HepG2 (cell line): ENCODE results near the gene TMPO. TPM values are rescaled to one million over a fixed set of nuclear protein-coding genes. Genes with fewer than 3 reads are reported as not detected.
"Not testable (repeated sequence)": the region's sequence is repeated elsewhere in the genome, so short reads cannot be mapped to it uniquely, and the experiment has no call there.

Source experiments
- ATAC-seq: fragments of 200-7000 bp; cut with Tn5 transposase; 3 replicates; pipeline ENCODE4 v1.9.1; 2020; ENCODE audit warnings: mild to moderate bottlenecking, moderate library complexity
- BruUV-seq: library from RNA; stranded (reverse); fragments of 400-500 nt; replicated peaks from 2 replicates; lab custom pipeline; 2021; lab: Mats Ljungman, UMichigan
- CTCF ChIA-PET: fragments of 300-600 bp; formaldehyde crosslinking; extraction: SDS; loops from one replicate; lab custom pipeline; 2021; ENCODE audit warnings: low total read pairs, inconsistent platforms, low intra/inter-chr PET ratio; lab: Yijun Ruan, JAX
- POLR2A ChIA-PET: fragments of 350-600 bp; sonication (Branson Sonifier 250); formaldehyde crosslinking; loops from one replicate; lab custom pipeline; 2020; ENCODE audit warnings: antibody characterized with exemption, inconsistent platforms; lab: Yijun Ruan, JAX
- DNase-seq: peaks from one replicate; pipeline ENCODE4 v3.0.0-alpha.2; 2015; ENCODE audit warnings: low spot score
- FAIRE-seq: peaks from 3 replicates; lab custom pipeline; 2011; peaks lifted over from hg19 to GRCh38; lab: Jason Lieb, UNC
- H2AFZ ChIP-seq: one replicate; pipeline ENCODE4 v1.6.1; 2011; ENCODE audit warnings: low read length, inconsistent platforms
- H3K27ac ChIP-seq: fragments of 300-600 bp; 3 replicates; pipeline ENCODE4 v1.8.0; 2011; ENCODE audit warnings: mixed run types, mild to moderate bottlenecking, mixed read lengths, low read length, inconsistent platforms; ENCODE audit not compliant: insufficient read depth; ENCODE audit errors: extremely low read length
- H3K27me3 ChIP-seq, 2 experiments: fragments of 200-600 bp in 1 of 2; 2 replicates in 1 of 2; 3 replicates in 1 of 2; pipeline versions ENCODE4 v1.6.0 to v1.8.0; 2011; ENCODE audit warnings: low read length in 2 of 2, mild to moderate bottlenecking in 2 of 2, moderate library complexity in 2 of 2, inconsistent platforms in 1 of 2; ENCODE audit not compliant: insufficient read depth in 2 of 2, control insufficient read depth in 1 of 2
- H3K36me3 ChIP-seq, 2 experiments: fragments of 200-600 bp in 1 of 2; replicated peaks in 1 of 2; 2 replicates in 1 of 2; 3 replicates in 1 of 2; pipeline versions ENCODE4 v1.5.1 to v1.8.0; 2011; ENCODE audit warnings: low read length in 2 of 2, inconsistent platforms in 1 of 2; ENCODE audit not compliant: insufficient read depth in 2 of 2, control insufficient read depth in 1 of 2
- H3K4me1 ChIP-seq: 2 replicates; pipeline ENCODE4 v1.5.1; 2012; ENCODE audit warnings: low read length, inconsistent platforms; ENCODE audit not compliant: insufficient read depth
- H3K4me2 ChIP-seq: 2 replicates; pipeline ENCODE4 v1.6.0; 2011; ENCODE audit warnings: low read depth, low read length, inconsistent platforms
- H3K4me3 ChIP-seq, 3 experiments: fragments of 200-600 bp in 1 of 3; sonication (generic), shearing (Covaris generic) in 1 of 3; replicated peaks in 1 of 3; 2 replicates each; pipeline ENCODE4 v1.5.1; 2011 to 2016; ENCODE audit warnings: low read length in 3 of 3, inconsistent platforms in 2 of 3, low read depth in 2 of 3, mild to moderate bottlenecking in 2 of 3, control low read depth in 1 of 3, mixed read lengths in 1 of 3; ENCODE audit not compliant: insufficient read depth in 1 of 3
- H3K79me2 ChIP-seq: one replicate; pipeline ENCODE4 v1.6.1; 2011; ENCODE audit warnings: low read length, inconsistent platforms; ENCODE audit not compliant: insufficient read depth
- H3K9ac ChIP-seq: 2 replicates; pipeline ENCODE4 v1.6.0; 2011; ENCODE audit warnings: mild to moderate bottlenecking, low read depth, low read length, inconsistent platforms; ENCODE audit not compliant: insufficient read depth
- H3K9me3 ChIP-seq: 2 replicates; pipeline ENCODE4 v1.5.1; 2012; ENCODE audit warnings: mild to moderate bottlenecking, low read length
- H4K20me1 ChIP-seq: 2 replicates; pipeline ENCODE4 v1.6.0; 2011; ENCODE audit warnings: inconsistent platforms, mild to moderate bottlenecking, low read length, moderate library complexity; ENCODE audit not compliant: insufficient read depth
- BCL6 ChIP-seq: IDR thresholded peaks from 2 replicates; pipeline ENCODE4 v1.6.1; 2016; ENCODE audit warnings: missing genetic modification reagents, missing compliant biosample characterization
- CHD4 ChIP-seq: fragments of 200-600 bp; sonication (generic); IDR thresholded peaks from 2 replicates; pipeline ENCODE4 v1.7.0; 2017; ENCODE audit warnings: mild to moderate bottlenecking, low read length, borderline replicate concordance
- KDM5B ChIP-seq: sonication (generic); formaldehyde crosslinking; IDR thresholded peaks from 2 replicates; pipeline ENCODE4 v1.4.0; 2020; ENCODE audit warnings: missing genetic modification reagents, mild to moderate bottlenecking, borderline replicate concordance
- POGZ ChIP-seq: sonication (generic); formaldehyde crosslinking; IDR thresholded peaks from 2 replicates; pipeline ENCODE4 v1.4.0; 2020; ENCODE audit warnings: mild to moderate bottlenecking, missing genetic modification reagents
- RARA ChIP-seq: IDR thresholded peaks from 2 replicates; pipeline ENCODE4 v1.6.1; 2016; ENCODE audit warnings: missing genetic modification reagents, missing compliant biosample characterization
- SALL1 ChIP-seq: sonication (generic); formaldehyde crosslinking; IDR thresholded peaks from 2 replicates; pipeline ENCODE4 v1.8.0; 2022; ENCODE audit warnings: mild to moderate bottlenecking, missing genetic modification reagents
- ZMYM2 ChIP-seq: sonication (generic); formaldehyde crosslinking; IDR thresholded peaks from 2 replicates; pipeline ENCODE4 v1.8.0; 2022; ENCODE audit warnings: mild to moderate bottlenecking, missing genetic modification reagents
- ZNF335 ChIP-seq: sonication (generic); formaldehyde crosslinking; IDR thresholded peaks from 2 replicates; pipeline ENCODE4 v1.4.0; 2020; ENCODE audit warnings: missing genetic modification reagents
- ZNF33A ChIP-seq: sonication (generic); formaldehyde crosslinking; IDR thresholded peaks from 2 replicates; pipeline ENCODE4 v1.5.1; 2020; ENCODE audit warnings: missing genetic modification reagents, mild to moderate bottlenecking, moderate library complexity, borderline replicate concordance
- ZNF441 ChIP-seq: sonication (generic); formaldehyde crosslinking; IDR thresholded peaks from 2 replicates; pipeline ENCODE4 v1.7.0; 2021; ENCODE audit warnings: missing genetic modification reagents, borderline replicate concordance
- ZNF768 ChIP-seq: sonication (generic); formaldehyde crosslinking; IDR thresholded peaks from 2 replicates; pipeline ENCODE4 v1.4.0; 2020; ENCODE audit warnings: missing genetic modification reagents
- ZNF782 ChIP-seq: sonication (generic); formaldehyde crosslinking; IDR thresholded peaks from 2 replicates; pipeline ENCODE4 v1.4.0; 2020; ENCODE audit warnings: missing genetic modification reagents, mild to moderate bottlenecking, borderline replicate concordance
- WGBS: methylation state at CpG from one replicate; pipeline ENCODE4 v1.1.6; 2017; ENCODE audit warnings: low lambda C conversion rate; 5-methylcytosine and 5-hydroxymethylcytosine counted together
- in situ Hi-C: cut with HindIII; loops from 2 replicates; pipeline ENCODE4 v1.10.0; 2017; ENCODE audit warnings: low pct_unique_long_range_greater_than_20kb; ENCODE audit not compliant: extremely low pct_ligation_motif_present
- intact Hi-C: fragments of 100-400 bp; cut with micrococcal nuclease; formaldehyde crosslinking; loops from one replicate; pipeline ENCODE4 v1.10.0; 2022; ENCODE audit not compliant: unreplicated experiment
- polyA plus RNA-seq, 8 experiments: library from polyadenylated mRNA; depleted of rRNA in 3 of 8; stranded (reverse) in 7 of 8; unstranded in 1 of 8; fragments of >200 nt; fragmentation: Illumina TruSeq in 4 of 8; extraction: Trizol in 4 of 8; gene quantifications; 2 replicates each; pipeline versions ENCODE4 v1.2.1 to v1.2.3, GENCODE V29; 2011 to 2016; ENCODE audit warnings: low read depth in 4 of 8, missing spikeins in 1 of 8, mixed read lengths in 1 of 8; ENCODE audit not compliant: insufficient read depth in 1 of 8
- total RNA-seq, 5 experiments: library from RNA; depleted of rRNA; stranded (reverse); fragments of >200 nt; fragmentation: Illumina TruSeq; extraction: Trizol; gene quantifications; 2 replicates each; pipeline ENCODE4 v1.2.3, GENCODE V29; 2016; ENCODE audit warnings: low read depth in 1 of 5
- TF ChIP-seq, protein P1 (sequence below): IDR thresholded peaks from 2 replicates; pipeline ENCODE4 v1.6.1; 2016; ENCODE audit warnings: mild to moderate bottlenecking, missing biosample characterization, missing genetic modification reagents
- TF ChIP-seq, protein P2 (sequence below), 2 experiments: sonication (generic) in 1 of 2; formaldehyde crosslinking in 1 of 2; IDR thresholded peaks; 2 replicates each; pipeline versions ENCODE4 v1.4.0 to v1.6.1; 2018 to 2020; ENCODE audit warnings: missing genetic modification reagents in 2 of 2, borderline replicate concordance in 1 of 2, low read depth in 1 of 2, mild to moderate bottlenecking in 1 of 2, missing biosample characterization in 1 of 2
- TF ChIP-seq, protein P3 (sequence below): sonication (generic); formaldehyde crosslinking; IDR thresholded peaks from 2 replicates; pipeline ENCODE4 v1.4.0; 2020; ENCODE audit warnings: missing genetic modification reagents

TMPO gene
- total and polyA plus RNA-seq, 2 of the 13 experiments (the other 11 are each of a cell fraction or from before 2014, with no cell fraction given) = 24.2 to 167 TPM

DNA sequence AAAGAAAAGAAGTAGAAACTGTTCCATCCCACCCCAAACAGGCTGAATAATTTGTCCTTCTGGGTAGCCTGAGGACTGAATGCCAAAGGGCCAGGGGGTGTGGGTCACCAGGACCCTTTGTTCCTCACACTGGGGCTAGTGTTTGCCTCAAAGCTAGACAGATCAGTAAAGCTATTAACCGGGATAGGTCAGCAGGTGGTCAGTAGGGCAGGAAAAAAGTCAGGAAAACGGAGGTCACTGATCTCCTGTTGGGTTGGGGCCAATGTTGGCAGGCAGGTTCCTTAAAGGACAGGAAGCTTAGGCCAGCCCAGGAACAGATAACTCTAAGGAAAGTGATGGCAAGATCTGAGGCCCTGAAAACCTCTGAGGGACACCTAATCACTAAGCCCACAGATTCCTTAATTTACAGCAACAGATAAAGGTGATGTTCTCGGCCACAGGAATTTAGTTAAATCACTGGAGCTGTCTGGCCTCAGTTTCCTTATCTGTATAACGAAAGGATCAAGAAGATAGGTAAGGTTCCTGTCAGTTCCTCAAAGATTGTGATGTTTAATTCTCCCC lies 22.7 kb upstream of the TMPO start:
- ATAC-seq (peak; percentile 44; the same call in 2 of the 3 replicates), FAIRE-seq (no peak)
- POLR2A ChIA-PET = interaction anchor here (1.2 to 2.2 kb wide), 4 partner anchors 10 to 24 kb away, joined by 3 to 7 read pairs (median 4); no protein-coding TSS in a partner anchor

DNA sequence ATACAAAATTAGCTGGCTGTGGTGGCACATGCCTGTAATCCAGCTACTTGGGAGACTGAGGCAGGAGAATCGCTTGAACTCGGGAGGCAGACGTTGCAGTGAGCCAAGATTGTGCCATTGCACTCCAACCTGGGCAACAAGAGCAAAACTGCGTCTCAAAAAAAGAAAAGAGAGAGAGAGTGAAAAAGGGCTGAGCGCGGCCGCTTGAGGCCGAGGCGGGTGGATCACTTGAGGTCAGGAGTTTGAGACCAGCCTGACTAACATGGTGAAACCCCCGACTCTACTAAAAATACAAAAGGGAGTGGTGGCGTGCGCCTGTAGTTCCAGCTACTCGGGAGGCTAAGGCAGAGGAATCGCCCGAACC lies 14.1 kb upstream of the TMPO start:
- ATAC-seq, H3K27me3 ChIP-seq, H3K9me3 ChIP-seq, DNase-seq, BruUV-seq, FAIRE-seq, in situ Hi-C loops, H4K20me1 ChIP-seq, CTCF ChIA-PET, H3K79me2 ChIP-seq, H2AFZ ChIP-seq, H3K36me3 ChIP-seq: not testable (repeated sequence)
- 43% methylated on average over 15 of the region's 15 CpGs for WGBS
- Histone ChIP-seq H3K4me1 (peaks cover 36% of the 10 kb centered on the region), H3K4me2 (peak overlapping the region; percentile 82), H3K27ac (peak overlapping the region; percentile 72), H3K9ac (peak overlapping the region; percentile 55; the same call in 1 of the 2 replicates), H3K4me3 (peak overlapping the region; percentile 44 to 58 (median 57); a peak in 5 of 6 replicates)
- POLR2A ChIA-PET = interaction anchor here (1.0 to 1.6 kb wide), 4 partner anchors 10 to 92 kb away, joined by 3 to 21 read pairs (median 8); partner anchors contain the start of genes SLC25A3 and TMPO
- intact Hi-C loops = loop anchor here (5.0 kb wide), 3 partner anchors 79 to 934 kb away; partner anchors contain the start of gene SLC25A3
- TF ChIP-seq ZNF768 (CRISPR knock-in tag) (0 out of 2 replicates have a peak, but pooled peaks have one; percentile 15), CHD4 (peak; percentile 49; the same call in 1 of the 2 replicates), ZMYM2 (CRISPR knock-in tag) (peak; percentile 64; the same call in 1 of the 2 replicates), POGZ (0 out of 2 replicates have a peak, but pooled peaks have one; percentile 7)
- TF ChIP-seq, protein P1, sequence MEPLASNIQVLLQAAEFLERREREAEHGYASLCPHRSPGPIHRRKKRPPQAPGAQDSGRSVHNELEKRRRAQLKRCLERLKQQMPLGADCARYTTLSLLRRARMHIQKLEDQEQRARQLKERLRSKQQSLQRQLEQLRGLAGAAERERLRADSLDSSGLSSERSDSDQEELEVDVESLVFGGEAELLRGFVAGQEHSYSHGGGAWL (CRISPR knock-in tag) = peak; percentile 24; the same call in 1 of the 2 replicates
- TF ChIP-seq, protein P2, sequence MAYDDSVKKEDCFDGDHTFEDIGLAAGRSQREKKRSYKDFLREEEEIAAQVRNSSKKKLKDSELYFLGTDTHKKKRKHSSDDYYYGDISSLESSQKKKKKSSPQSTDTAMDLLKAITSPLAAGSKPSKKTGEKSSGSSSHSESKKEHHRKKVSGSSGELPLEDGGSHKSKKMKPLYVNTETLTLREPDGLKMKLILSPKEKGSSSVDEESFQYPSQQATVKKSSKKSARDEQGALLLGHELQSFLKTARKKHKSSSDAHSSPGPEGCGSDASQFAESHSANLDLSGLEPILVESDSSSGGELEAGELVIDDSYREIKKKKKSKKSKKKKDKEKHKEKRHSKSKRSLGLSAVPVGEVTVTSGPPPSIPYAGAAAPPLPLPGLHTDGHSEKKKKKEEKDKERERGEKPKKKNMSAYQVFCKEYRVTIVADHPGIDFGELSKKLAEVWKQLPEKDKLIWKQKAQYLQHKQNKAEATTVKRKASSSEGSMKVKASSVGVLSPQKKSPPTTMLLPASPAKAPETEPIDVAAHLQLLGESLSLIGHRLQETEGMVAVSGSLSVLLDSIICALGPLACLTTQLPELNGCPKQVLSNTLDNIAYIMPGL (CRISPR knock-in tag; IDR thresholded peaks at IDR 0.05; ENCODE audit: borderline replicate concordance in 1 of 2, low read depth in 1 of 2) = 0 out of 4 replicates have a peak, but pooled peaks of 1 of the 2 experiments have one; percentile 4
- TF ChIP-seq, protein P3, sequence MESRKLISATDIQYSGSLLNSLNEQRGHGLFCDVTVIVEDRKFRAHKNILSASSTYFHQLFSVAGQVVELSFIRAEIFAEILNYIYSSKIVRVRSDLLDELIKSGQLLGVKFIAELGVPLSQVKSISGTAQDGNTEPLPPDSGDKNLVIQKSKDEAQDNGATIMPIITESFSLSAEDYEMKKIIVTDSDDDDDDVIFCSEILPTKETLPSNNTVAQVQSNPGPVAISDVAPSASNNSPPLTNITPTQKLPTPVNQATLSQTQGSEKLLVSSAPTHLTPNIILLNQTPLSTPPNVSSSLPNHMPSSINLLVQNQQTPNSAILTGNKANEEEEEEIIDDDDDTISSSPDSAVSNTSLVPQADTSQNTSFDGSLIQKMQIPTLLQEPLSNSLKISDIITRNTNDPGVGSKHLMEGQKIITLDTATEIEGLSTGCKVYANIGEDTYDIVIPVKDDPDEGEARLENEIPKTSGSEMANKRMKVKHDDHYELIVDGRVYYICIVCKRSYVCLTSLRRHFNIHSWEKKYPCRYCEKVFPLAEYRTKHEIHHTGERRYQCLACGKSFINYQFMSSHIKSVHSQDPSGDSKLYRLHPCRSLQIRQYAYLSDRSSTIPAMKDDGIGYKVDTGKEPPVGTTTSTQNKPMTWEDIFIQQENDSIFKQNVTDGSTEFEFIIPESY (CRISPR knock-in tag) = 0 out of 2 replicates have a peak, but pooled peaks have one; percentile 15

More for the DNA sequence above, 22.7 kb upstream of the TMPO start:
- TF ChIP-seq ZNF335 (no peak), RARA (CRISPR knock-in tag) (peak; percentile 92), ZNF33A (CRISPR knock-in tag) (no peak), ZNF782 (CRISPR knock-in tag) (no peak), KDM5B (no peak), SALL1 (CRISPR knock-in tag) (peak; percentile 23; the same call in 1 of the 2 replicates), BCL6 (CRISPR knock-in tag) (0 out of 2 replicates have a peak, but pooled peaks have one; percentile 8), ZNF441 (CRISPR knock-in tag) (0 out of 2 replicates have a peak, but pooled peaks have one; percentile 32)
- no TSS peak for BruUV-seq
- Histone ChIP-seq H3K27me3 (no peaks in the 10 kb centered on the region), H3K4me1 (peaks cover 51% of the 10 kb centered on the region), H3K4me2 (peak overlapping the region; percentile 57), H3K9ac (no peak overlapping the region), H3K79me2 (no peaks in the 10 kb centered on the region), H2AFZ (no peak overlapping the region), H3K4me3 (no peak overlapping the region), H3K36me3 (no peaks in the 10 kb centered on the region), H3K27ac (peak overlapping the region; percentile 28), H3K9me3 (no peaks in the 10 kb centered on the region), H4K20me1 (no peaks in the 10 kb centered on the region)
- in situ Hi-C loops = no loop called here
- DNase-seq = no peak
- intact Hi-C loops = no loop called here
- WGBS = 42% methylated on average over 4 of the region's 4 CpGs
- CTCF ChIA-PET = interaction anchor here (3.1 kb wide), 1 partner anchor 24 kb away, joined by 21 read pairs; the partner anchor contains the start of gene TMPO
